GM23338 (cell line): Measurements from ENCODE around the gene EPHB2. TPM values are rescaled to one million over a fixed set of nuclear protein-coding genes. Genes with fewer than 3 reads are reported as not detected.

ENCODE experiments used
- ATAC-seq: fragments of 200-7000 bp; cut with Tn5 transposase; 3 replicates; pipeline ENCODE4 v1.9.1; 2020
- DNase-seq: peaks from one replicate; pipeline ENCODE4 v3.0.0-alpha.2; 2015; ENCODE audit warnings: low spot score
- H2AFZ ChIP-seq: fragments of 200-600 bp; sonication (generic); 2 replicates; pipeline ENCODE4 v1.8.0; 2016; ENCODE audit warnings: antibody characterized with exemption, mild to moderate bottlenecking, moderate library complexity
- H3F3A ChIP-seq: fragments of 200-600 bp; sonication (generic); replicated peaks from 2 replicates; pipeline ENCODE4 v1.8.0; 2017; ENCODE audit warnings: antibody characterized with exemption, mixed run types, low read depth
- H3K27ac ChIP-seq: fragments of 200-600 bp; sonication (generic); 2 replicates; pipeline ENCODE4 v1.6.1; 2016; ENCODE audit warnings: low read depth
- H3K27me3 ChIP-seq: fragments of 200-600 bp; sonication (generic); 2 replicates; pipeline ENCODE4 v1.8.0; 2016; ENCODE audit warnings: mild to moderate bottlenecking, mixed run types, moderate library complexity; ENCODE audit not compliant: insufficient read depth
- H3K36me3 ChIP-seq: fragments of 200-600 bp; sonication (generic); 2 replicates; pipeline ENCODE4 v1.8.0; 2016; ENCODE audit warnings: mild to moderate bottlenecking; ENCODE audit not compliant: insufficient read depth
- H3K4me1 ChIP-seq: fragments of 200-600 bp; sonication (generic); 2 replicates; pipeline ENCODE4 v1.8.0; 2016; ENCODE audit warnings: mild to moderate bottlenecking, moderate library complexity; ENCODE audit not compliant: insufficient read depth
- H3K4me2 ChIP-seq: fragments of 200-600 bp; sonication (generic); 2 replicates; pipeline ENCODE4 v1.7.1; 2017; ENCODE audit warnings: mixed run types
- H3K4me3 ChIP-seq: fragments of 200-600 bp; sonication (generic); 2 replicates; pipeline ENCODE4 v1.6.1; 2016; ENCODE audit warnings: mixed run types
- H3K79me2 ChIP-seq: fragments of 200-600 bp; sonication (generic); replicated peaks from 2 replicates; pipeline ENCODE4 v1.8.0; 2017; ENCODE audit warnings: mild to moderate bottlenecking; ENCODE audit not compliant: insufficient read depth
- H3K9me2 ChIP-seq: fragments of 200-600 bp; sonication (generic); 2 replicates; pipeline ENCODE4 v1.8.0; 2017; ENCODE audit not compliant: insufficient read depth
- H4K20me1 ChIP-seq: fragments of 200-600 bp; sonication (generic); replicated peaks from 2 replicates; pipeline ENCODE4 v1.8.0; 2017; ENCODE audit warnings: mild to moderate bottlenecking; ENCODE audit not compliant: insufficient read depth
- H3K27ac Mint-ChIP-seq: 2 replicates; pipeline ENCODE4 v1.8.0; 2020; ENCODE audit warnings: inconsistent platforms, mild to moderate bottlenecking, moderate library complexity, mixed read lengths
- H3K27me3 Mint-ChIP-seq: 3 replicates; pipeline ENCODE4 v1.8.0; 2022; ENCODE audit warnings: low read depth, mild to moderate bottlenecking, moderate library complexity, mixed read lengths, inconsistent platforms; ENCODE audit not compliant: insufficient read depth, poor library complexity
- H3K36me3 Mint-ChIP-seq: 3 replicates; pipeline ENCODE4 v1.8.0; 2021; ENCODE audit warnings: low read depth, mild to moderate bottlenecking, inconsistent platforms, moderate library complexity, mixed read lengths
- H3K4me1 Mint-ChIP-seq: 3 replicates; pipeline ENCODE4 v1.8.0; 2020; ENCODE audit warnings: mild to moderate bottlenecking, inconsistent platforms, mixed read lengths
- H3K4me3 Mint-ChIP-seq: 3 replicates; pipeline ENCODE4 v1.8.0; 2021; ENCODE audit warnings: moderate library complexity, mild to moderate bottlenecking, inconsistent platforms, mixed read lengths
- H3K9me3 Mint-ChIP-seq: 3 replicates; pipeline ENCODE4 v1.8.0; 2020; ENCODE audit warnings: moderate library complexity, mild to moderate bottlenecking, inconsistent platforms, mixed read lengths
- CREB1 ChIP-seq: fragments of 250-450 bp; sonication (Bioruptor Pico); IDR thresholded peaks from 2 replicates; pipeline ENCODE4 v1.5.0; 2020; ENCODE audit warnings: low read depth, mild to moderate bottlenecking, moderate library complexity
- EZH2 ChIP-seq: fragments of 200-600 bp; sonication (generic); IDR thresholded peaks from one replicate; pipeline ENCODE4 v1.8.0; 2017; ENCODE audit warnings: antibody characterized with exemption, mild to moderate bottlenecking, low read depth; ENCODE audit not compliant: unreplicated experiment
- JUNB ChIP-seq: IDR thresholded peaks from one replicate; pipeline ENCODE4 v1.6.1; 2016; ENCODE audit warnings: antibody characterized with exemption; ENCODE audit not compliant: unreplicated experiment
- NANOG ChIP-seq: IDR thresholded peaks from 2 replicates; pipeline ENCODE4 v1.6.1; 2016; ENCODE audit warnings: antibody characterized with exemption, borderline replicate concordance
- POLR2AphosphoS5 ChIP-seq: IDR thresholded peaks from 2 replicates; pipeline ENCODE4 v1.6.1; 2016; ENCODE audit warnings: antibody characterized with exemption, low read depth
- STAT1 ChIP-seq: IDR thresholded peaks from one replicate; pipeline ENCODE4 v1.6.1; 2016; ENCODE audit warnings: antibody characterized with exemption; ENCODE audit not compliant: unreplicated experiment
- ZNF114 ChIP-seq: fragments of 250-450 bp; sonication (Bioruptor Pico); IDR thresholded peaks from 2 replicates; pipeline ENCODE4 v1.5.0; 2020; ENCODE audit warnings: mild to moderate bottlenecking, moderate library complexity
- ZNF331 ChIP-seq: fragments of 250-450 bp; sonication (Bioruptor Pico); IDR thresholded peaks from 2 replicates; pipeline ENCODE4 v1.5.0; 2020; ENCODE audit warnings: low read depth, mild to moderate bottlenecking, moderate library complexity
- polyA plus RNA-seq: library from polyadenylated mRNA; unstranded; fragments of >200 nt; fragmentation: Nextera tagmentation; extraction: Ambion mirVana; gene quantifications from 2 replicates; pipeline ENCODE4 v1.2.1, GENCODE V29; 2016
- total RNA-seq: library from RNA; depleted of rRNA; stranded (reverse); fragments of >200 nt; shearing (Covaris generic); gene quantifications from 2 replicates; pipeline ENCODE4 v1.2.3, GENCODE V29; 2014
- TF ChIP-seq, protein P1 (sequence below): IDR thresholded peaks from 2 replicates; pipeline ENCODE4 v1.6.1; 2016; ENCODE audit warnings: antibody characterized with exemption
- TF ChIP-seq, protein P2 (sequence below), 2 experiments: fragments of 200-600 bp in 1 of 2; sonication (generic) in 1 of 2; conservative IDR thresholded peaks; 2 replicates each; pipeline versions ENCODE4 v1.5.1 to v1.6.1; 2016 to 2017; ENCODE audit warnings: antibody characterized with exemption in 2 of 2, low read depth in 2 of 2, mild to moderate bottlenecking in 2 of 2, moderate library complexity in 1 of 2
- TF ChIP-seq, protein P3 (sequence below): fragments of 250-450 bp; sonication (Bioruptor Pico); IDR thresholded peaks from 2 replicates; pipeline ENCODE4 v1.5.0; 2020; ENCODE audit warnings: mild to moderate bottlenecking, moderate library complexity

EPHB2 gene
- total and polyA plus RNA-seq, 2 experiments from 2014 or later: 4.1 to 20.1 TPM

DNA sequence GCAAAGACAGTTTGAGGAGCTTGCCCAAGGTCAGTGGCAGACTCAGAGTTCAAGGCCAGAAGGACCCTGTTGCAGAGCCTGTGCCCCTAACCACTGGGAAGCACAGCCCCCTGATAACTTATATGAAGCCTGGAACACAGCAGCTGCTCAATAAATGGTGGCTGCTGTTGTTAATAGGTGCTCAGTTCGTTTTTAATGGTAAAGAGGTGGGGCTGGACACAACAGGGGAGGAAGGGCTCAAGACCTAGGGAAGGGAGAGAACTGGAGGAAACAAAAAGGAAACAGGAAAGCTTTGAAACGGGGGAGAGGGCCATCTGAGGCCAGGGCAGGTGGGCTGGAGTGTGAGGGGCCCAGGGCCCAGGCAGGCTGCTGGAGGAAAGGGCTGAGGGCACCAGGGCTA is 136.6 kb downstream of the EPHB2 start:
- no peak overlapping the region for H2AFZ ChIP-seq
- H3K27me3 ChIP-seq: no peaks in the 10 kb centered on the region
- H3K27me3 Mint-ChIP-seq: peaks cover 6% of the 10 kb centered on the region
- no peak for DNase-seq
- H3K4me3 Mint-ChIP-seq: no peak overlapping the region
- H3K27ac Mint-ChIP-seq: no peak overlapping the region
- no peaks in the 10 kb centered on the region for H4K20me1 ChIP-seq
- H3K9me3 Mint-ChIP-seq: no peaks in the 10 kb centered on the region
- H3K4me1 ChIP-seq: peaks cover 8% of the 10 kb centered on the region; the same call in 1 of the 2 replicates
- H3K4me3 ChIP-seq: no peak overlapping the region
- H3K4me1 Mint-ChIP-seq: peaks cover 15% of the 10 kb centered on the region
- H3K36me3 ChIP-seq: no peaks in the 10 kb centered on the region
- no peaks in the 10 kb centered on the region for H3K79me2 ChIP-seq
- no peak overlapping the region for H3K27ac ChIP-seq
- H3K36me3 Mint-ChIP-seq: no peaks in the 10 kb centered on the region
- no peak overlapping the region for H3K4me2 ChIP-seq
- no peak for ATAC-seq
- TF ChIP-seq CREB1 (no peak), STAT1 (no peak), ZNF331 (CRISPR knock-in tag) (no peak), JUNB (no peak), NANOG (no peak), POLR2AphosphoS5 (no peak), EZH2 (no peak), ZNF114 (CRISPR knock-in tag) (no peak)
- TF ChIP-seq, protein P1, sequence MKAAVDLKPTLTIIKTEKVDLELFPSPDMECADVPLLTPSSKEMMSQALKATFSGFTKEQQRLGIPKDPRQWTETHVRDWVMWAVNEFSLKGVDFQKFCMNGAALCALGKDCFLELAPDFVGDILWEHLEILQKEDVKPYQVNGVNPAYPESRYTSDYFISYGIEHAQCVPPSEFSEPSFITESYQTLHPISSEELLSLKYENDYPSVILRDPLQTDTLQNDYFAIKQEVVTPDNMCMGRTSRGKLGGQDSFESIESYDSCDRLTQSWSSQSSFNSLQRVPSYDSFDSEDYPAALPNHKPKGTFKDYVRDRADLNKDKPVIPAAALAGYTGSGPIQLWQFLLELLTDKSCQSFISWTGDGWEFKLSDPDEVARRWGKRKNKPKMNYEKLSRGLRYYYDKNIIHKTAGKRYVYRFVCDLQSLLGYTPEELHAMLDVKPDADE: no peak
- TF ChIP-seq, protein P2, sequence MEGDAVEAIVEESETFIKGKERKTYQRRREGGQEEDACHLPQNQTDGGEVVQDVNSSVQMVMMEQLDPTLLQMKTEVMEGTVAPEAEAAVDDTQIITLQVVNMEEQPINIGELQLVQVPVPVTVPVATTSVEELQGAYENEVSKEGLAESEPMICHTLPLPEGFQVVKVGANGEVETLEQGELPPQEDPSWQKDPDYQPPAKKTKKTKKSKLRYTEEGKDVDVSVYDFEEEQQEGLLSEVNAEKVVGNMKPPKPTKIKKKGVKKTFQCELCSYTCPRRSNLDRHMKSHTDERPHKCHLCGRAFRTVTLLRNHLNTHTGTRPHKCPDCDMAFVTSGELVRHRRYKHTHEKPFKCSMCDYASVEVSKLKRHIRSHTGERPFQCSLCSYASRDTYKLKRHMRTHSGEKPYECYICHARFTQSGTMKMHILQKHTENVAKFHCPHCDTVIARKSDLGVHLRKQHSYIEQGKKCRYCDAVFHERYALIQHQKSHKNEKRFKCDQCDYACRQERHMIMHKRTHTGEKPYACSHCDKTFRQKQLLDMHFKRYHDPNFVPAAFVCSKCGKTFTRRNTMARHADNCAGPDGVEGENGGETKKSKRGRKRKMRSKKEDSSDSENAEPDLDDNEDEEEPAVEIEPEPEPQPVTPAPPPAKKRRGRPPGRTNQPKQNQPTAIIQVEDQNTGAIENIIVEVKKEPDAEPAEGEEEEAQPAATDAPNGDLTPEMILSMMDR (conservative IDR thresholded peaks at IDR 0.05; ENCODE audit: low read depth in 2 of 2): no peak
- TF ChIP-seq, protein P3, sequence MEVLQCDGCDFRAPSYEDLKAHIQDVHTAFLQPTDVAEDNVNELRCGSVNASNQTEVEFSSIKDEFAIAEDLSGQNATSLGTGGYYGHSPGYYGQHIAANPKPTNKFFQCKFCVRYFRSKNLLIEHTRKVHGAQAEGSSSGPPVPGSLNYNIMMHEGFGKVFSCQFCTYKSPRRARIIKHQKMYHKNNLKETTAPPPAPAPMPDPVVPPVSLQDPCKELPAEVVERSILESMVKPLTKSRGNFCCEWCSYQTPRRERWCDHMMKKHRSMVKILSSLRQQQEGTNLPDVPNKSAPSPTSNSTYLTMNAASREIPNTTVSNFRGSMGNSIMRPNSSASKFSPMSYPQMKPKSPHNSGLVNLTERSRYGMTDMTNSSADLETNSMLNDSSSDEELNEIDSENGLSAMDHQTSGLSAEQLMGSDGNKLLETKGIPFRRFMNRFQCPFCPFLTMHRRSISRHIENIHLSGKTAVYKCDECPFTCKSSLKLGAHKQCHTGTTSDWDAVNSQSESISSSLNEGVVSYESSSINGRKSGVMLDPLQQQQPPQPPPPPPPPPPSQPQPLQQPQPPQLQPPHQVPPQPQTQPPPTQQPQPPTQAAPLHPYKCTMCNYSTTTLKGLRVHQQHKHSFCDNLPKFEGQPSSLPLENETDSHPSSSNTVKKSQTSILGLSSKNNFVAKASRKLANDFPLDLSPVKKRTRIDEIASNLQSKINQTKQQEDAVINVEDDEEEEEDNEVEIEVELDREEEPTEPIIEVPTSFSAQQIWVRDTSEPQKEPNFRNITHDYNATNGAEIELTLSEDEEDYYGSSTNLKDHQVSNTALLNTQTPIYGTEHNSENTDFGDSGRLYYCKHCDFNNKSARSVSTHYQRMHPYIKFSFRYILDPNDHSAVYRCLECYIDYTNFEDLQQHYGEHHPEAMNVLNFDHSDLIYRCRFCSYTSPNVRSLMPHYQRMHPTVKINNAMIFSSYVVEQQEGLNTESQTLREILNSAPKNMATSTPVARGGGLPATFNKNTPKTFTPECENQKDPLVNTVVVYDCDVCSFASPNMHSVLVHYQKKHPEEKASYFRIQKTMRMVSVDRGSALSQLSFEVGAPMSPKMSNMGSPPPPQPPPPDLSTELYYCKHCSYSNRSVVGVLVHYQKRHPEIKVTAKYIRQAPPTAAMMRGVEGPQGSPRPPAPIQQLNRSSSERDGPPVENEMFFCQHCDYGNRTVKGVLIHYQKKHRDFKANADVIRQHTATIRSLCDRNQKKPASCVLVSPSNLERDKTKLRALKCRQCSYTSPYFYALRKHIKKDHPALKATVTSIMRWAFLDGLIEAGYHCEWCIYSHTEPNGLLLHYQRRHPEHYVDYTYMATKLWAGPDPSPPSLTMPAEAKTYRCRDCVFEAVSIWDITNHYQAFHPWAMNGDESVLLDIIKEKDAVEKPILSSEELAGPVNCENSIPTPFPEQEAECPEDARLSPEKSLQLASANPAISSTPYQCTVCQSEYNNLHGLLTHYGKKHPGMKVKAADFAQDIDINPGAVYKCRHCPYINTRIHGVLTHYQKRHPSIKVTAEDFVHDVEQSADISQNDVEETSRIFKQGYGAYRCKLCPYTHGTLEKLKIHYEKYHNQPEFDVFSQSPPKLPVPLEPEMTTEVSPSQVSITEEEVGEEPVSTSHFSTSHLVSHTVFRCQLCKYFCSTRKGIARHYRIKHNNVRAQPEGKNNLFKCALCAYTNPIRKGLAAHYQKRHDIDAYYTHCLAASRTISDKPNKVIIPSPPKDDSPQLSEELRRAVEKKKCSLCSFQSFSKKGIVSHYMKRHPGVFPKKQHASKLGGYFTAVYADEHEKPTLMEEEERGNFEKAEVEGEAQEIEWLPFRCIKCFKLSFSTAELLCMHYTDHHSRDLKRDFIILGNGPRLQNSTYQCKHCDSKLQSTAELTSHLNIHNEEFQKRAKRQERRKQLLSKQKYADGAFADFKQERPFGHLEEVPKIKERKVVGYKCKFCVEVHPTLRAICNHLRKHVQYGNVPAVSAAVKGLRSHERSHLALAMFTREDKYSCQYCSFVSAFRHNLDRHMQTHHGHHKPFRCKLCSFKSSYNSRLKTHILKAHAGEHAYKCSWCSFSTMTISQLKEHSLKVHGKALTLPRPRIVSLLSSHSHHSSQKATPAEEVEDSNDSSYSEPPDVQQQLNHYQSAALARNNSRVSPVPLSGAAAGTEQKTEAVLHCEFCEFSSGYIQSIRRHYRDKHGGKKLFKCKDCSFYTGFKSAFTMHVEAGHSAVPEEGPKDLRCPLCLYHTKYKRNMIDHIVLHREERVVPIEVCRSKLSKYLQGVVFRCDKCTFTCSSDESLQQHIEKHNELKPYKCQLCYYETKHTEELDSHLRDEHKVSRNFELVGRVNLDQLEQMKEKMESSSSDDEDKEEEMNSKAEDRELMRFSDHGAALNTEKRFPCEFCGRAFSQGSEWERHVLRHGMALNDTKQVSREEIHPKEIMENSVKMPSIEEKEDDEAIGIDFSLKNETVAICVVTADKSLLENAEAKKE (CRISPR knock-in tag): no peak
- H3F3A ChIP-seq: no peaks in the 10 kb centered on the region
- no peaks in the 10 kb centered on the region for H3K9me2 ChIP-seq
